Hepatocyte (in vitro differentiated cells): ENCODE results near the gene FKTN. TPM values are rescaled to one million over a fixed set of nuclear protein-coding genes. Genes with fewer than 3 reads are reported as not detected.

Source experiments
- DNase-seq: peaks from one replicate; pipeline ENCODE4 v3.0.0-alpha.2; 2016; ENCODE audit warnings: low spot score
- H2AFZ ChIP-seq: fragments of 200-600 bp; sonication (generic); 2 replicates; pipeline ENCODE4 v1.6.0; 2016; ENCODE audit warnings: antibody characterized with exemption, mild to moderate bottlenecking
- H3K27ac ChIP-seq: fragments of 200-600 bp; sonication (generic); 2 replicates; pipeline ENCODE4 v1.5.1; 2016; ENCODE audit warnings: mild to moderate bottlenecking
- H3K27me3 ChIP-seq: fragments of 200-600 bp; sonication (generic); 2 replicates; pipeline ENCODE4 v1.6.1; 2016
- H3K36me3 ChIP-seq: fragments of 200-600 bp; sonication (generic); replicated peaks from 2 replicates; pipeline ENCODE4 v1.5.1; 2016; ENCODE audit warnings: low read depth; ENCODE audit not compliant: insufficient read depth
- H3K4me1 ChIP-seq: fragments of 200-600 bp; sonication (generic); 2 replicates; pipeline ENCODE4 v1.5.1; 2016; ENCODE audit warnings: mild to moderate bottlenecking, moderate library complexity; ENCODE audit not compliant: insufficient read depth
- H3K4me2 ChIP-seq: fragments of 200-600 bp; sonication (generic); 2 replicates; pipeline ENCODE4 v1.6.0; 2016
- H3K4me3 ChIP-seq: fragments of 200-600 bp; sonication (generic); 2 replicates; pipeline ENCODE4 v1.5.1; 2016; ENCODE audit warnings: mild to moderate bottlenecking
- H3K79me2 ChIP-seq: fragments of 200-600 bp; sonication (generic); 2 replicates; pipeline ENCODE4 v1.6.0; 2017; ENCODE audit warnings: mild to moderate bottlenecking
- H3K9me2 ChIP-seq: fragments of 200-600 bp; sonication (generic); replicated peaks from 2 replicates; pipeline ENCODE4 v1.6.0; 2017; ENCODE audit warnings: mild to moderate bottlenecking; ENCODE audit not compliant: insufficient read depth
- H3K9me3 ChIP-seq: fragments of 200-600 bp; sonication (generic); 2 replicates; pipeline ENCODE4 v1.5.1; 2016; ENCODE audit warnings: low read depth, mild to moderate bottlenecking
- H4K20me1 ChIP-seq: fragments of 200-600 bp; sonication (generic); 2 replicates; pipeline ENCODE4 v1.6.0; 2016; ENCODE audit warnings: mild to moderate bottlenecking; ENCODE audit not compliant: insufficient read depth, poor library complexity, severe bottlenecking
- EZH2 ChIP-seq: fragments of 200-600 bp; sonication (generic); IDR thresholded peaks from 2 replicates; pipeline ENCODE4 v1.6.1; 2016; ENCODE audit warnings: antibody characterized with exemption, mild to moderate bottlenecking, borderline replicate concordance
- EZH2phosphoT487 ChIP-seq: fragments of 200-600 bp; sonication (generic); IDR thresholded peaks from one replicate; pipeline ENCODE4 v1.6.1; 2018; ENCODE audit warnings: antibody characterized with exemption, mild to moderate bottlenecking, low read depth, moderate library complexity; ENCODE audit not compliant: unreplicated experiment, severe bottlenecking
- WGBS: methylation state at CpG from one replicate; pipeline ENCODE4 v1.1.6; 2016; ENCODE audit warnings: low lambda C conversion rate; ENCODE audit errors: missing lambda C conversion rate; 5-methylcytosine and 5-hydroxymethylcytosine counted together
- polyA plus RNA-seq: library from polyadenylated mRNA; unstranded; fragments of >200 nt; fragmentation: Nextera tagmentation; extraction: Ambion mirVana; gene quantifications from 2 replicates; pipeline ENCODE4 v1.2.1, GENCODE V29; 2016
- total RNA-seq: library from RNA; depleted of rRNA; stranded (reverse); fragments of >200 nt; gene quantifications from 2 replicates; pipeline ENCODE4 v1.2.3, GENCODE V29; 2014
- TF ChIP-seq, protein P1 (sequence below): fragments of 200-600 bp; sonication (generic); IDR thresholded peaks from 2 replicates; pipeline ENCODE4 v1.5.1; 2016; ENCODE audit warnings: antibody characterized with exemption, mild to moderate bottlenecking; ENCODE audit not compliant: poor library complexity

FKTN gene
- total and polyA plus RNA-seq, 2 experiments from 2014 or later = 1.8 to 27.1 TPM

- Histone ChIP-seq H4K20me1 (no peaks in the 10 kb centered on the region), H3K27me3 (no peaks in the 10 kb centered on the region), H3K79me2 (no peaks in the 10 kb centered on the region), H3K36me3 (no peaks in the 10 kb centered on the region), H3K4me3 (no peak overlapping the region), H3K4me1 (no peaks in the 10 kb centered on the region), H3K4me2 (no peak overlapping the region), H2AFZ (no peak overlapping the region), H3K9me3 (no peaks in the 10 kb centered on the region), H3K27ac (no peak overlapping the region), H3K9me2 (no peaks in the 10 kb centered on the region)
- DNase-seq = no peak
- WGBS = 71% methylated on average over 1 of the region's 1 CpG
- TF ChIP-seq, protein P1, sequence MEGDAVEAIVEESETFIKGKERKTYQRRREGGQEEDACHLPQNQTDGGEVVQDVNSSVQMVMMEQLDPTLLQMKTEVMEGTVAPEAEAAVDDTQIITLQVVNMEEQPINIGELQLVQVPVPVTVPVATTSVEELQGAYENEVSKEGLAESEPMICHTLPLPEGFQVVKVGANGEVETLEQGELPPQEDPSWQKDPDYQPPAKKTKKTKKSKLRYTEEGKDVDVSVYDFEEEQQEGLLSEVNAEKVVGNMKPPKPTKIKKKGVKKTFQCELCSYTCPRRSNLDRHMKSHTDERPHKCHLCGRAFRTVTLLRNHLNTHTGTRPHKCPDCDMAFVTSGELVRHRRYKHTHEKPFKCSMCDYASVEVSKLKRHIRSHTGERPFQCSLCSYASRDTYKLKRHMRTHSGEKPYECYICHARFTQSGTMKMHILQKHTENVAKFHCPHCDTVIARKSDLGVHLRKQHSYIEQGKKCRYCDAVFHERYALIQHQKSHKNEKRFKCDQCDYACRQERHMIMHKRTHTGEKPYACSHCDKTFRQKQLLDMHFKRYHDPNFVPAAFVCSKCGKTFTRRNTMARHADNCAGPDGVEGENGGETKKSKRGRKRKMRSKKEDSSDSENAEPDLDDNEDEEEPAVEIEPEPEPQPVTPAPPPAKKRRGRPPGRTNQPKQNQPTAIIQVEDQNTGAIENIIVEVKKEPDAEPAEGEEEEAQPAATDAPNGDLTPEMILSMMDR = no peak
These were observed 67.2 kb downstream of the FKTN start for GRCh38 chr9:105625088-105625487.

DNA sequence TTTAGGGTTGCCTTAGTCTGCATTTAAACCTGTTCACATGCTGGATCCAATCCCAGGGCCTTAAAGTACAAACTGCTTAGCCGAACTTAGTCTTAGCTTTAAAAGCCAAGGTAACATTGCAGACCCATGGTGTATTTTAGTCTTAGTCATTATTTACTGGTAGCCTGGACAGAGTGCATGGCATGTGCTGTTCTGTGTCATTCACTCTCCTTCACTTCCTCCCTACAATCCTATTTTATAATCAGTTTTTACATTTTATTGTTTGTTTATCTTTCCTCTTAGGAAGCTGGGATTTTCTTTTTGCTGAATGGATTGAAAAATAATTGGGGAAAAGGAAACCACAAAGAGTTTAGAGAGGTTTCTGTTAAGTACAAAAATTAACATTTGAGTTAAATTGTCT lies 74.9 kb downstream of the FKTN start:
- Histone ChIP-seq H4K20me1 (no peaks in the 10 kb centered on the region), H3K4me3 (no peak overlapping the region), H3K27ac (no peak overlapping the region), H3K36me3 (no peaks in the 10 kb centered on the region), H3K4me2 (no peak overlapping the region), H3K9me3 (no peaks in the 10 kb centered on the region), H3K9me2 (no peaks in the 10 kb centered on the region), H2AFZ (no peak overlapping the region), H3K27me3 (no peaks in the 10 kb centered on the region), H3K4me1 (no peaks in the 10 kb centered on the region), H3K79me2 (no peaks in the 10 kb centered on the region)
- 53% methylated on average over 1 of the region's 1 CpG for WGBS
- DNase-seq = no peak
- no peak for TF ChIP-seq EZH2
- TF ChIP-seq EZH2phosphoT487 = no peak
- TF ChIP-seq, protein P1 = no peak

DNA sequence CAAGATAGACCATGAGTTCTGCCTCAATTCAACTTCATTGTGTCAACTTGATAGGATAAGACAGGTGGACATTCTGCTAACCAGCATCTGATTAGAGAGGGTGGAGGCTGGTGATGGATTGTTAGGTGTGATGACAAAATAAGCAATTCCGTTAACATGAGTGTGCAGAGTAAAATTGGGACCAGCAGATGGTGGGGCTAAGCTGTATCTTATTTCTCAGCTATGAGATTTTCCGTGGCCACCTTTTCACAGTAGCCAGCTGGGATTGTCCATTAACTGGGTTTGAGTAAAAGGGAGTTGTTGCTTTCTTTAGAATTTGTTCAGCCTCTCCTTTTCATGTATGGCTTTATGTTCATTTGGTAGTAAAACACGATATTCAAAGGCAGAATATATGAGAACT lies 75.5 kb downstream of the FKTN start:
- no peaks in the 10 kb centered on the region for H4K20me1 ChIP-seq
- TF ChIP-seq, protein P1 = no peak
- TF ChIP-seq EZH2phosphoT487 = no peak
- TF ChIP-seq EZH2 = no peak
- no peaks in the 10 kb centered on the region for H3K4me1 ChIP-seq
- 69% methylated on average over 3 of the region's 3 CpGs for WGBS
- no peaks in the 10 kb centered on the region for H3K9me2 ChIP-seq
- H3K9me3 ChIP-seq = no peaks in the 10 kb centered on the region
- H3K4me3 ChIP-seq = no peak overlapping the region
- no peaks in the 10 kb centered on the region for H3K27me3 ChIP-seq
- H3K27ac ChIP-seq = no peak overlapping the region
- H3K79me2 ChIP-seq = no peaks in the 10 kb centered on the region
- H2AFZ ChIP-seq = no peak overlapping the region
- H3K36me3 ChIP-seq = no peaks in the 10 kb centered on the region
- H3K4me2 ChIP-seq = no peak overlapping the region
- DNase-seq = no peak

DNA sequence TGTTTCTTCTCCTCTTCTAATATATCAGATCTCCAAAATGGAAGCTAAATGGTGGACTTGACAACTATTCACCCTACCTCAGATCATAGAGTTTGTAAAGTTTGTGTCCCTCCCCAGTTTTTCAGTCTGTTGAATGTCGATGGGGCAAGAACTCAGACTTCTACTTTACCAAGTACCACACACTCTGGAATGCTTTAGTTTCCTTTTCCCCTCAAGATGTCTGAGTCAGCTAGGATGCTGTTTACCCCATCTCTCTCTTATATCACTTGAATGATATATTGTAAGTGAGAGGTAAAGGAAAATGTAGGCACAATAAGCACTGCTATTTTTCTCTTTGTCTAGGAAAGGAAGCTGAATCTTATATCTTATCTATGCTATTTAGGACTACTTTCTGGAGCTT lies 78.4 kb downstream of the FKTN start:
- 92% methylated on average over 1 of the region's 1 CpG for WGBS
- no peak overlapping the region for H2AFZ ChIP-seq
- no peak for DNase-seq
- no peak for TF ChIP-seq EZH2
- no peaks in the 10 kb centered on the region for H3K79me2 ChIP-seq
- H4K20me1 ChIP-seq = no peaks in the 10 kb centered on the region
- no peak overlapping the region for H3K27ac ChIP-seq
- no peaks in the 10 kb centered on the region for H3K9me3 ChIP-seq
- H3K27me3 ChIP-seq = no peaks in the 10 kb centered on the region
- no peaks in the 10 kb centered on the region for H3K9me2 ChIP-seq
- no peaks in the 10 kb centered on the region for H3K4me1 ChIP-seq
- no peak overlapping the region for H3K4me3 ChIP-seq
- H3K4me2 ChIP-seq = no peak overlapping the region
- H3K36me3 ChIP-seq = no peaks in the 10 kb centered on the region
